HT-29 (cell line): ENCODE results near the gene NNT. TPM values are rescaled to one million over a fixed set of nuclear protein-coding genes. Genes with fewer than 3 reads are reported as not detected.
A peak's percentile ranks its signal among the peaks of the same experiment; 100 is the strongest.
"Not testable (repeated sequence)": the region's sequence is repeated elsewhere in the genome, so short reads cannot be mapped to it uniquely, and the experiment has no call there.

Experiments used
- DNase-seq: peaks from one replicate; pipeline ENCODE4 v3.0.0-alpha.2; 2015; ENCODE audit warnings: low spot score
- total RNA-seq: library from RNA; depleted of rRNA; stranded (reverse); fragments of >200 nt; shearing (Covaris generic); gene quantifications from 2 replicates; pipeline ENCODE4 v1.2.3, GENCODE V29; 2014

The NNT gene
- total RNA-seq, 1 experiment from 2014 or later = 21.0 TPM

GRCh38 chr5:43582082-43583005, 20.6 kb upstream of the NNT start:
- no peak for DNase-seq

GRCh38 chr5:43583724-43584123, 19.3 kb upstream of the NNT start:
- DNase-seq = no peak

GRCh38 chr5:43584166-43584699, 18.7 kb upstream of the NNT start:
- no peak for DNase-seq

- DNase-seq = no peak
Observed at GRCh38 chr5:43588842-43589241, 14.1 kb upstream of the NNT start.

DNA sequence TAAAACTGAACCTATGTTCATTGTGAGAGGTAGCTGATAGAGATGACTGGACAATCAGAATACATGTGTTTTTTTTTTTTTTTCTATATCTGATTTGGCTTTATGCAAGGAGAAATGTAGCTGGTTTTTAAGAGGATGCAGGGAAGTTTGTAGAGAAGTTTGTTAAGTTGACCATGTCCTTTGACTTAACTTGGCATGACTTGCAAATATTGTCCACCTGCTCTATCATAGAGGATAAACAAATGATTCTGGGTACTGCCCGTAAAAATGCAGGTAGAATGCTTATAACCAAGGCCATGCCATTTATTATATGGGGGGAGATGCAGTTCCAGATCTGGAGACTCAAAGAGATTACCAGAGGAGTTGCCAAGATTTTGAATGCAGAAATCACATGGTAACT, 13.7 kb upstream of the NNT start:
- DNase-seq = no peak

DNA sequence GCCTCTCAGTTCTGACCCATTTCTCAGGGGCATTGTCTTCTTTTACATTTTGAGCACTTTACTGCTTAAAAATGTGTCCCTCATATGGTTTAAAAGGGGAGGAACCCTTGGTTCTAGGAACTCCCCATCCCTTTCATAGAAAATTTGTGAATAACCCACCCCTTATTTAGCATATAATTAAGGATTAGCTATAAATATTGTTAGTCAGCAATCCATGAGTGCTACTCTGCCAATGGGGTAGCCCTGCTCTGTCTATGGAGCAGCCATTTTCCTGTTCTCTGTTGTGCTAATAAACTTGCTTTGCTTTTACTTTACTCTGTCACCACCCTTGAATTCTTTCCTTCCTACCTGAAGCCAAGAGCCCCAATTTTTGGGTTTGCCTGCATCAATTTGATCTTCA, 12.3 kb upstream of the NNT start:
- no peak for DNase-seq

- DNase-seq = no peak
Observed at GRCh38 chr5:43592363-43592762, 10.6 kb upstream of the NNT start.

- DNase-seq = not testable (repeated sequence)
Observed at GRCh38 chr5:43598927-43599326, 4.1 kb upstream of the NNT start.

DNA sequence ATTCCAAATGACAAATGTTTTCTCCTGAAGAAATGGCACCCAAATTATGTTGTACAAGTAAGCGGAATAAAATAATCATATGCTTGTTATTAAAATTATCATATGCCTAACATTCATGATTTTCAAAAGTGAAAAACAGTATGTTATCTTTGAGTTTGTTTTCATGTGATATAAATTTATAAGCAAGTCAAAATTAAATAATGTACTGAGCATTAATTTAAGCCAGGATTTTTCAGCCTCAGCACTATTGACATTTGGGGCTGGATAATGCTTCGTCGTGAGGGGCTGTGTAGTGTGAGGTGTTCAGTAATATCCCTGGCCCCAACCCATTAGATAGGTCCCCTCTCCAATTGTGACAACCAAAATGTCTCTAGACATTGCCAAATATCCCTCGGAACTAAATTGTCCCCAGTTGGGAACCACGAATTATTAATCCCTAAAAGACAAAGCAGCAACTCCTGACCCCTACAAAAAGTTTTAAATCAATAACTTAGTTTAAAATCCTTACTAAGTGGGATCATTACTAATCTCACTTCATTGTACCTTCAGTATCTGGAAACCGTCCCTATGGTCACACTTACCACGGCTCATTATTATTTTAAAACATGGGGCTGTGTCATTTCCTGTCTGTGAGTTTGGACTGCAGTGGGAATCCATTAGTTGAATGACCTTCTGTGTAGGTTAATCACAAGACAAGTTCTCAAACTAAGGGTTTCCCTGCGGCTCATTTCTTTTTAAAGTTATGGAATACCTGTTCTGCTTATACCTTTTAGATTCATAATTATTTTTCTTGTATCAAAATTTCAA, 1.3 kb upstream of the NNT start:
- DNase-seq = peak; percentile 46

DNA sequence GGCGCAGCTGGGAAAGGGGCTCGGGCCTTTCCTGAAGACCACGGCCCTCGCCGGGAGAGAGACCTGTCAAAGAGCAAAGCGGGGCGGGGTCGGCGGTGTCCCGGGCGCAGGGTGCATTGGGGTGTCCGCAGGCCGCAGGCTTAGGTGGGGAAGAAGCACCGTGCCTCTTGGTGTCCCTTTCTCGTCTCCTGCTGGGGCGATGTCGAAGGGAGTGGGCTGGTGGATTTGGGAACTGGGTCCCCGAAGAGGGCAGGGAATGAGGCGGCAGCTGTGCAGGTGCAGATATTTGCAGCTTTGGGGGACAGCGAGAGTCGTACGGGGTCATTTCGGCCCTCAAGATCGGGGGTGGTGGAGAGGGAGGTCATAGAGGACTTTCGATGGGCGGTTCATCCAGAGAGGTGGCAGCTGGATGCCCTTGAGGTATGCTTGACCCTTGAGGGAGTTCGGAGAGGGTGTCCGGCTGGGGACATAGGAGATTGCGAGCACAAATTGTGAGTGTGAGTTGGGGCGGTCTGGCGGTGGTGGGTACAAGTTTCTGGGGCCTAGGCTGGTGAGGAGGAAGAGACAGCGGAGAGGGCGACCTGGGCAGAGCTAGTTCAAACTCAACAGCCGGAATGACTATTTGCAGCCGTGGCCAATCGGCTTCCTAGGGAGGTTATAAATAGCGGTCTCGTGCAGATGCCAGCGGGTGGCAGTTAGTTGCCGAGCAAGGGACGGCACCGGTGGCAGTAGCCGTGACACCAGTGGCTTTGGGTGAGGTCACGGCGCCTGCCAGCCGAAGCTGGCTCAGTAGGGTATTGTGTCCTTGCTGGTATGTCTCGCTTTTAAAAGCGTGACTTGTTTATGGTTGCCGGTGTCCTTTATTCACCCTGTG, 601 bp downstream of the NNT start:
- DNase-seq = peak; percentile 61

DNA sequence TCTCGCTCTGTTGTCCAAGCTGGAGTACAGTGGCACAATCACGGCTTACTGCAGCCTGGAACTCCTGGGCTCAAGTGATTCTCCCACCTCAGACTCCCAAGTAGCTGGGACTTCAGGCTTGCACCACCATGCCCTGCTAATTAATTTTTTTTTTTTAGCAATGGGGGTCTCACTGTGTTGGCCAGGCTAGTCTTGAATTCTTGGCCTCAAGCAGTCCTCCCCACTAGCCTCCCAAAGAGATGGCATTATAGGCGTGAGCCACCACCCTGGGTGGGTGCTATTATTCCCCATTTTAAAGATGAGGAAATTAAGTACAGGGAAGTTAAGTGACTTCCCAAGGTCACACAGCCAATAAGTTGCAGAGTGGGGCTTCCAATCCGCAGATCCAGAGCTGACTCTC, 1.7 kb downstream of the NNT start:
- DNase-seq = no peak

DNA sequence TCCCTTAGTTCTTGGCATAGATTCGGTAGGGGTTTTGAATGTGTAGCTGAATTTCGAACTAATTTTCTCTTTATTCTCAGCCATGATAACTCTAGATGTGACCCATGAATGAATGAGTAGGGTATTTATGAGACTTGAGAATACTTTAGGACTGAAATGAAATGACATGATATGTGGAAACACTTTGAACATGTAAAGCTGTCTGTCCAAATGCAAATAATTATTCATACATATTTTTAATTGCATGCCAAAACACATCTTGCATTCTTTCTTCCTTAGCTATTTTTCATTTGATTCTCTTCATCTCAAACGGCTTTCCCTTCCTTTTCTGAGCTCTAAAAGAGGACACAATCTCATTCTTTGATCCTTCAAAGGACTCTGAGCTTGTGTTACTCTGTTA, 3.4 kb downstream of the NNT start:
- DNase-seq = no peak

GRCh38 chr5:43608406-43608805, 5.4 kb downstream of the NNT start:
- no peak for DNase-seq

GRCh38 chr5:43609752-43610151, 6.8 kb downstream of the NNT start:
- DNase-seq = peak; percentile 42

DNA sequence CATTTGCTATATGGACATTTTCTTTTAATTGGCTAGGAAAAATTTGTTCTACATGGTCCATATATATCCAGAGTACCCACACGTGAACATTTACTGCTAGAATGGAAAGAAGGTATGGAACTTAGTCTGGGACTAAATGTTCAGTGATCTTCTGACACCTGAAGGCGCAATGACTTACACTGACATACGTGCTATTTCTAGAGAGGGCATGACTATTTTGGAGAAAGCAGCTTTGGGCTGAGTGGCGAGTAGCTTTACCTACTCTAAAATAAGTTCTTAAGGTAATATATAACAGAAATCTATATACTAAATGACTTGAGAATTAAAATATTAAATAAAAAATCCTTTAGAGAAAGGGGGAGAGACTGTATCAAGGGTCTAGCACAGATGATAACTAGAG, 10.4 kb downstream of the NNT start:
- no peak for DNase-seq

DNA sequence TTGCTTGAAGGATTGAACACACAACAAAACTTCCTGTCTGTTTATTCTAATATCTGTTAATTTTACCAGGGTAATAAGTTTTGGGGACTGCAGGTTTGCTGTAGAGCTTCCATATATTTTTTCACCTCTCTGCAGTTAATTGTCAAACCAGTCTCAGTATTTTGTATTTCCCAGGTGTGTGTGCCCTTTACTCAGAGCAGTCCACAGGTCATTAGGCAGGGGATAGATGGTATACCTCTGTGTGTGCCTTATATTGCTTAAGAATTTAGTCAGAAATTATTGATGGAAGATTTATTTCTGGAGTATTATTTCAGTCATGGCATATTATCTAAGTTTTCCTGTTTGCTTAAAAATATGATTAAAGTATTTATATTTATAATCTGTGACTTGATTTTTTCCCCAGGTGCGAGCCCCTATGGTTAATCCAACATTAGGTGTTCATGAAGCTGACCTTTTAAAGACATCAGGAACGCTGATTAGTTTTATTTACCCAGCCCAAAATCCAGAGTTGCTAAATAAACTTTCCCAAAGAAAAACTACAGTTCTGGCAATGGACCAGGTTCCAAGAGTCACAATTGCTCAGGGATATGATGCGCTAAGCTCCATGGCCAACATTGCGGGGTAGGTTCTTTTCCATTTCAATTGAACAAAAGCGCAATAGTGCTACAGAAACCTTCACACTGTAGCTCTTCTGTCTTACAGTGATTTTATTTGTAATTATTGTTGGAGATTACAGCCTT, 12.6 kb downstream of the NNT start:
- DNase-seq = no peak

DNA sequence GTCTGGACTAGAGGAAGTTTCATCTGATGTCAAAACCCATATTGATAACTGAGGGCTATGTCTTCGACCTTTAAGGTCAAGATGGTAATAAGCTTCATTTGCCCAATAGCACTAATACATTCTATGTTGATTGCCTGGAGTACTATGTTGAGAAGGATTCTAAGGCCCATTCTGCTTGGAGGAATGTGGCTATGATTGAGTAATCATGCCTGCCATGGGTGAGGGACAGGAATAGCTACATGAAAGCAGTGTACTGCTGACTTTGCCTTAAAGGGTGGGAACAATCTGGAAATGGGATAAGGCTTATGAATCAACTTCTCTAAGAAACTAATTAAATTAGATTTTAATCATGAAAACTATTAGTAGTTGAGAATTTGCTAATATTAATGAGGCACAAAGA, 13.6 kb downstream of the NNT start:
- DNase-seq = no peak

GRCh38 chr5:43619380-43619779, 16.4 kb downstream of the NNT start:
- no peak for DNase-seq

DNA sequence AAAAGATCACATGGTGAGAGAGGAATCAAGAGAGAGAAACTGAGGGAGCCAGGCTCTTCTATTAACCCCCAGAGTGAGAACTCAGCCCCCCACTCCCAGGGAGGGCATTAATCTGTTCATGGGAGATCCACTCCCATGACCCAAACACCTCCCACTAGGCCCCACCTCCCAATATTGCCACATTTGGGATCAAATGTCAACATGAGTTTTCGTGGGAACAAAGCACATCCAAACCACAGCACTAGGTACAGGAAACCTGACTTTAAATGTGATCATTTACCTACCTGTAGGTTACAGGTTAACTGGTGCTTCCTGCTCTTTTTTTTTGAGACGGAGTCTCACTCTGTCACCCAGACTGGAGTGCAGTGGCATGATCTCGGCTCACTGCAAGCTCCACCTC, 16.9 kb downstream of the NNT start:
- no peak for DNase-seq

DNA sequence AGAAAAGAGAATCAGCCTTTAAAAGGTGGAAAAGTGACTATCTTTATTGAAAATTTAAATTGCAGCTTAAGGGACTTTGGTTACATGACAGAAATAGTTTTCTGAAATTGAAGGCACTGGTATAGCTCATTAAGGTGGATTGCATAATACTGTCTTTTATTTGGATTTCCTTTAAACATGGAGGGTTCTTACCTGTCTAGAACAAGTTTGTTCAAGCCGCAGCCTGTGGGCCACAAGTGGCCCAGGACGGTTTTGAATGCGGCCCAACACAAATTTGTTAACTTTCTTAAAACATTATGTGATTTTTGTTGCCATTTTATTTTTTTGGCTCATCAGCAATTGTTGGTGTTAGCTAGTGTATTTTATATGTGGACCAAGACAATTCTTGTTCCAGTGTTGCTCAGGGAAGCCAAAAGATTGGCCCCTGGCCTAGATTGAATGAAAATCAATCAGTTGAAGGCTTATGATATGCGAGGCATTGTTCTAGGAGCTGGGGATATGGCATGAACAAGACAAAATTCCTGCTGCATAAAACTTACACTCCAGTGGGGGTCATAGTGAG, 18.0 kb downstream of the NNT start:
- no peak for DNase-seq
